ENCODE measurements around the gene ETFBKMT.

ETFBKMT gene, protein sequence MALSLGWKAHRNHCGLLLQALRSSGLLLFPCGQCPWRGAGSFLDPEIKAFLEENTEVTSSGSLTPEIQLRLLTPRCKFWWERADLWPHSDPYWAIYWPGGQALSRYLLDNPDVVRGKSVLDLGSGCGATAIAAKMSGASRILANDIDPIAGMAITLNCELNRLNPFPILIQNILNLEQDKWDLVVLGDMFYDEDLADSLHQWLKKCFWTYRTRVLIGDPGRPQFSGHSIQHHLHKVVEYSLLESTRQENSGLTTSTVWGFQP

GRCh38 chr12:31659087-31659942 is at the start of gene ETFBKMT:
Gene ETFBKMT, plus strand, starts transcription at chr12:31659688. Its CDS starts 2,266 bp downstream, at chr12:31661954.
- DNase-seq, result peak; percentile 91

DNA sequence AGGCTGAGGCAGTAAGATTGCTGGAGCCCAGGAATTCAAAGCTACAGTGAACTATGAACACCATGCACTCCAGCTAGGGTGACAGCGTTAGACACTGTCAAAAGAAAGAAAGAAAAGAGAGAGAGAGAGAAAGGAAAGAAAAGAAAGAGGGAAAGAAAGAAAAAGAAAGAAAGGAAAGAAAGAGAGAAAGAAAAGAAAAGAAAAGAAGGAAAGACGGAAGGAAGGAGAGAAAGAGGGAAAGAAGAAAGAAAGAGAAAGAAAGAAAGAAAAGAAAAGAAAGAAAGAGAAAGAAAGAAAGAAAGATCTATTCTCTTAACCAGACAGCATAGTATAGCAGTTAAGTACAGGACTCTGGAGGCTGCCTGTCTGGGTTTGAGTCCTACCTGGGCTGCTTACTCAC is 46.7 kb upstream of the ETFBKMT start:
- DNase-seq, result no peak

- no peak for DNase-seq
Observed at GRCh38 chr12:31618228-31619025, 41.1 kb upstream of the ETFBKMT start.

GRCh38 chr12:31620311-31620710 is 39.2 kb upstream of the ETFBKMT start:
- DNase-seq, result no peak

GRCh38 chr12:31622038-31622437 is 37.5 kb upstream of the ETFBKMT start:
- no peak for DNase-seq

- no peak for DNase-seq
Observed at GRCh38 chr12:31626270-31626995, 33.1 kb upstream of the ETFBKMT start.

DNA sequence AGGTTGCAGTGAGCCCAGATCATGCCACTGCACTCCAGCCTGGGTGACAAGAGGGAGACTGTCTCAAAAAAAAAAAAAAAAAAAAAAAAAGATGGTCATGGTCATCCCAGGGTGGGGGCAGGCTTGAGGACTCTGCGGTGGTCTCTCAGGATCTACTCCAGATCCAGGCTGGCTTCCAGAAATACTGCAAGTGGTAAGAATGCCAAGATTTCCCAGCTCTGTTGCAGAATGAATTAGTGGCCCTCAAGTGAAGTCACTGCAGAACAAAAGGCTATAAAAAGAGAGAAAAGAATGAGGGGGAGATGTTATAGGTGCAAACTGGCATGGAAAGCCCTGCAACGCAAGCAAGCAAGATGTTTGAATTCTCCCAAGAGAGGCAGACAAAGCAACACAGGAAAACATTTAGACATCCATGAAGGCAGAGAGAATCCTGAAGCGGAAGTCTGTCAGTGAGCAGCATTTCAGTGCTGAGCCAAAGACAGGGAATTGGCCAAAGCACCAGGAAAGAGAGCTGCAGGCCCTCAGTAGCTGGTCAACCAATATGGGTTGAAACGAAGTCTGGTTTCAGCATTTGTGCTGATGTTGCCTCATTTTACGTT is 31.9 kb upstream of the ETFBKMT start:
- no peak for DNase-seq

DNA sequence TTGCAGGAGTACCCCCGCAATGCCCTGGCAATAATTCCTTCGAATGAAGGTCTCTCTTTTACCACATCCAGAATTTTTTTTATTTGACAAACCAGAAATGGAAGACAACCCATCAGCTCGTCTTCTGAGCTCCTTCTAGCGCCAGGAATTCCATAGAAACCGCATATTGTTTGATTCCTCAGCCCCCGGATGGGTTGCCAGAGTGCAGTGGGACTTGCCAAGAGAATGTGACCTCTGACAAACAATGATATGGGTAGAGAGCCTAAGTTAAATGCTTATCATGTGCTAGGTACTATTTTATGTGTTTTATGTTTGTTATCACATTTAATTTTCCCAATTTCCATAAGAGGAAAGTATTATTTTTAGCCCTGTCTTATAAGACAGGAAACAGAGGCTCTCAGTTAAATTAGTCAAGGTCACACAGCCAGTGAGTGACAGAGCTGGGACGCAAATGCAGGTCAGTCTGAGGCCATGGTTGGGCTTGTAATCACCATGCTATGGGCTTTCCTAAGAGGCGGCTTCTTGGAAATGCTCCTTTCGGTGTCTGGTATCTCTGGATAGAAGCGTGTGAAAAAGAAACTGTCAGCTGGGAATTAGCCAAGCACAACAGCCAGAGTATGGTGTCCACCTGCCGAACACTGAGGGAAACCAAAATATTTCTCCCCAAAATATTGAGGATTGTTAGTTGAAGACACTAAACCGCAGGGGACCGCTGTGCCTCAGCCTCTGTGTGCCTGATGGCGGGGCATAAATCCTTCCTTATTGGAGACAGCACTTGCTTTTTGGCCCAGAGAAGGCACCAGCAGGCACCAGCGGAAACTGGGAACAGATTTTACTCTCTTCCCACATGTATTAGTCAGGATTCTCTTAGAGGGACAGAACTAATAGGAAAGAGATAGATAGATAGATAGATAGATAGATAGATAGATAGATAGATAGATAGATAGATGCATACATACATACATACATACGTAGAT is 29.4 kb upstream of the ETFBKMT start:
- DNase-seq, result no peak

- DNase-seq, result no peak
Observed at GRCh38 chr12:31631023-31631724, 28.3 kb upstream of the ETFBKMT start.

- DNase-seq, result no peak
Observed at GRCh38 chr12:31631809-31632208, 27.7 kb upstream of the ETFBKMT start.

DNA sequence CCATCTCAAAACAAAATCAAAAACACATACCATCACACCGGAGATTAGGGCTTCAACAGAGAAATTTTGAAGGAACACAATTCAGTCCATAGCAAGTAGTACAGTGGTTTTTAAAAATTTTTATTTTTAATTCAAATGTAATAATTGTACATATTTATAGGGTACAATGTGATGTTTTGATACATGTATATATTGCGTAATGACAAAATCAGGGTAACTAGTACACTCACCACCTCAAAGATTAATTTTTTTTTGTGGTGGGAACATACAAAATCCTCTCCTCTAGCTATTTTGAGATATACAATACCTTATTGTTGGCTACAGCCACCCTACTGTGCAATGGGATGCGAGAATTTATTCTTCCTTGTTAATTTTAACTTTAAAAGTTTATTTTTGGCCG is 26.0 kb upstream of the ETFBKMT start:
- no peak for DNase-seq

DNA sequence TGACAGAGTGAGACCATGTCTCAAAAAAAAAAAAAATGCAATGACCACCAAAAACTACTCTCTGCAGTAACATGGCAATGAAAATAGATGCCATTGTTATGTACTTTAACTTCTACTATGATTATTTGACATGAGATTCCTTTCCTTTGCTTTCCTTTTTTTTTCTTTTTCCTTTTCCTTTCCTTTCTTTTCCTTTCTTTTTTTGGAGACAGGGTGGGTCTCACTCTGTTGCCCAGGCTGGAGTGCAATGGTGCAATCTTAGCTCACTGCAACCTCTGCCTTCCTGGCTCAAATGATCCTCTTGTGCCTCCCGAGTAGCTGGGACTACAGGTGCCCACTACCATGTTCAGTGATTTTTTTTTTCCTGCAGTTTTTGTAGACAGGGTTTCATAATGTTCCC is 24.9 kb upstream of the ETFBKMT start:
- DNase-seq, result no peak

DNA sequence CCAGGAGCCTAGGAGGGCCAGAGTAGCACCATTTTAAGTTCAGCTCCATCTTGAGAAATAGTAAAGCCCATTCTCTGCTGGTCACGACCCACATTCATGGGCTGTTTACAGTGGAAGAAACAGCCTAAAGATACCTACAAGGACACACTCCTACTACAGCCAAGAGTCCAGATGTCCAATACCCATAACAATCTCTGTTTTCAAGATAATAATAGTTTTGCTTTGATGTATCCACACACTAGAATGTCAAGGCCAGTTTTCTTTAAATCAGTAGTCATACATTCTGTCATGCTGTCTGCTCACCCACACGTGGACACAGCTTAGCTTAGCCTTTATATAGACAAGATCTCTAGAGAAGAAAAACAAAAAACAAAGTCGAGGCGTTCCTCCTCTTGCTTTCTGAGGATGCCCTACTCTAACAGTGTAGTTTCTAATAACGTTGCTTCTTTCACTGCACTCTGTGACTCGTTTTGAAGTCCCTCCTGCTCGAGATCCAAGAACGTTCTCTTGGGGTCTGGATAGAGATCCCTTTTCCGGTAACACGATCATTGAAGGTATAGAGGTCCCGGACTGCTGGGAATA is 17.9 kb upstream of the ETFBKMT start:
- no peak for DNase-seq

- DNase-seq, result no peak
Observed at GRCh38 chr12:31644536-31644935, 15.0 kb upstream of the ETFBKMT start.

DNA sequence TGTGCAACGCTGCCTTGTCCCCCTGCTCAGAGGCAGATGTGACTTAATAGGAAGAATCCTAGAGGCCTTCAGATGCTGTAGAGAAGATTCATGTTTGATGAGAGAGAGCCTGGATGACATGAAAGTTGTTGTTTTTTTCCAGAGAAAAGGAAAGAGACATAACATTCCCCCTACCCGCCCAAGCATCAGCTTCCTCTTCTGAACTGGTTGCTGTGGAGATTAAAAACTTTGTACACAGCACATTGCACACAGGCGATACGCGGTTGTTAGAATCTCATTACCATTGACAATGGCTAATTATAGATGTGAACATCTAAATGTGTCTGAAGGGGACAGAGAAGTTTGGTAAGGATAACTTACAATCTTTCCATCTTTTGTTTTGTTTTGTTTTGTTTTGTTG is 13.6 kb upstream of the ETFBKMT start:
- DNase-seq, result no peak

DNA sequence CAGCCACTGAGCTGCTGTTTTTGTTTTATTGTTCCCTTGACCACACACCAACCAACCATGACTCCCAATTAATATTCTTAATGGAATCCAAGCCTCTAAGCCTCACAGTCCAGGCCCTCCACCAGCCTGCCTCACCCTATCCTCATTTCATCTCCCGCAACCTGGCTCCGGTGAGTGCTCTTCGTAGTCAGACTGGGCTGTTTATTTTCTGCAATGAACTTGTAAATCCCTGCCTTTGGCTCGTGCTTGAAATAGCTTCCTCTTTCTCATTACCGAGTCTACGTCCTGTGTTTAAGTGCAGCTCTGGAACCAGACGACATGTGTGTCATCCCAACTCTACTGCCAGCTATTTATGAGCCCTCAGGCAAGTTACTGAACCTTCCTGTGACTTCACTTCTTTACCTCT is 12.4 kb upstream of the ETFBKMT start:
- no peak for DNase-seq

DNA sequence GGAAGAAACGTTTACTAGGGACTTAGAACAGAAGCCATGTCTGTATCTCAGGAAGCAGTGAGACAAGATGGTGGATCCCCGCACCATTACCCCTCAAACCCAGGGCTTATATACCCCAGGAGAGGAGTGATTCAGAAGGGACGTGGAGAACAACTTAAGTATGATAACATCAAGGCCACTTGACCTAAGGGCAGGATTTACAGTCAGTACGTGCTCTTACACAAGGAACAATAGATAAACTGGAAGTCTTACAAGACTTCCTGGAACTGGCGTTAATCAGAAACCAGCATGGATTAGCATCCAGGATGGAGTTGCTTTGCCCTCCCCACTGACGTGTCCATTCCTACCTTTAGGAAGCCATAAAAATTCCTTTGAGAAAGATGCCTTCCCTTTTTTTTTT is 8.6 kb upstream of the ETFBKMT start:
- no peak for DNase-seq

GRCh38 chr12:31651893-31652521 is 7.5 kb upstream of the ETFBKMT start:
- DNase-seq, result peak; percentile 84

DNA sequence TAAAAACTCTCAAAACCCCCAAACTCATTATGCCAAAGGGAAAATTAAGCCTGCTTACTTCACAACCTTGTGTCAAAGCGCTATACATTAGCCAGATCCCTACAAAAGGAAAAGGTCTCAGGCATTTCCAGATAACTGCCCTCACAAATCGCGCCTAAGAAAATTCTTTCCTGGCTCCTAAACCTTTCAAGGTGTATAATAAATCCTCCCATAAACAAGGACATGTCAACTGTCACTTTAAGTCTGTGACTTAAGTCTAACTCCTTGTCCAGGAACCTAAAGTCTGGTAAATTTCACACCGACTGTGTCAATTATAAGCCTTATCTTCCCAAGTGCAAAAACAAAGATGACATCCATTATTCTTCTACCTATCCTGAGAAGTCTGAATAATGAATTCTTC is 4.3 kb upstream of the ETFBKMT start:
- no peak for DNase-seq

- DNase-seq, result no peak
Observed at GRCh38 chr12:31655792-31656191, 3.7 kb upstream of the ETFBKMT start.

Measured in NCI-H1436 (cell line).